Glutamatergic neuron (in vitro differentiated cells): ENCODE measurements around the gene EXT2. TPM values are rescaled to one million over a fixed set of nuclear protein-coding genes. Genes with fewer than 3 reads are reported as not detected.

ENCODE experiments used
- DNase-seq: peaks from one replicate; pipeline ENCODE4 v3.0.0; 2022
- H3K27ac Mint-ChIP-seq: one replicate; pipeline ENCODE4 v1.8.0; 2020; ENCODE audit warnings: mild to moderate bottlenecking, mixed read lengths, inconsistent platforms; ENCODE audit not compliant: unreplicated experiment
- H3K27me3 Mint-ChIP-seq: one replicate; pipeline ENCODE4 v1.8.0; 2020; ENCODE audit warnings: mild to moderate bottlenecking, moderate library complexity, mixed read lengths, inconsistent platforms; ENCODE audit not compliant: unreplicated experiment
- H3K36me3 Mint-ChIP-seq: one replicate; pipeline ENCODE4 v1.8.0; 2020; ENCODE audit warnings: mild to moderate bottlenecking, mixed read lengths, inconsistent platforms; ENCODE audit not compliant: unreplicated experiment
- H3K4me1 Mint-ChIP-seq: one replicate; pipeline ENCODE4 v1.8.0; 2020; ENCODE audit warnings: mild to moderate bottlenecking, low read depth, mixed read lengths, inconsistent platforms; ENCODE audit not compliant: unreplicated experiment
- H3K4me3 Mint-ChIP-seq: one replicate; pipeline ENCODE4 v1.8.0; 2020; ENCODE audit warnings: mild to moderate bottlenecking, mixed read lengths, inconsistent platforms; ENCODE audit not compliant: unreplicated experiment
- H3K9me3 Mint-ChIP-seq: one replicate; pipeline ENCODE4 v1.8.0; 2020; ENCODE audit warnings: mild to moderate bottlenecking, moderate library complexity, mixed read lengths, inconsistent platforms; ENCODE audit not compliant: unreplicated experiment
- CTCF ChIP-seq: fragments of 200-600 bp; sonication (generic); IDR thresholded peaks from one replicate; pipeline ENCODE4 v1.5.0; 2021; ENCODE audit not compliant: partially characterized antibody, unreplicated experiment
- total RNA-seq: library from RNA; stranded (reverse); fragmentation: NEBNext Ultra II Directional; extraction: Animal tissue kit (Norgen Biotek cat#: 25700); gene quantifications from one replicate; pipeline ENCODE4 v1.2.1, GENCODE V29; 2021; ENCODE audit not compliant: unreplicated experiment

The EXT2 gene
- total RNA-seq, 1 donor from 2014 or later: 46.3 TPM

- Mint-ChIP-seq H3K4me3 (no peak overlapping the region), H3K9me3 (peaks cover 3% of the 10 kb centered on the region), H3K27me3 (no peaks in the 10 kb centered on the region), H3K27ac (no peak overlapping the region), H3K36me3 (peaks cover 11% of the 10 kb centered on the region), H3K4me1 (no peaks in the 10 kb centered on the region)
- DNase-seq: no peak
- no peak for TF ChIP-seq CTCF
Measured at GRCh38 chr11:44257338-44258189, 162.1 kb downstream of the EXT2 start.

- no peak for DNase-seq
- Mint-ChIP-seq H3K36me3 (peaks cover 5% of the 10 kb centered on the region), H3K9me3 (peaks cover under 1% of the 10 kb centered on the region), H3K27ac (no peak overlapping the region), H3K4me3 (no peak overlapping the region), H3K27me3 (no peaks in the 10 kb centered on the region), H3K4me1 (no peaks in the 10 kb centered on the region)
- no peak for TF ChIP-seq CTCF
Measured at GRCh38 chr11:44258190-44258489, 162.7 kb downstream of the EXT2 start.

- H3K27ac Mint-ChIP-seq: no peak overlapping the region
- H3K9me3 Mint-ChIP-seq: no peaks in the 10 kb centered on the region
- no peak for DNase-seq
- H3K4me1 Mint-ChIP-seq: no peaks in the 10 kb centered on the region
- H3K36me3 Mint-ChIP-seq: no peaks in the 10 kb centered on the region
- no peaks in the 10 kb centered on the region for H3K27me3 Mint-ChIP-seq
- TF ChIP-seq CTCF: no peak
- no peak overlapping the region for H3K4me3 Mint-ChIP-seq
Measured at GRCh38 chr11:44258839-44259420, 163.5 kb downstream of the EXT2 start.

- Mint-ChIP-seq H3K4me3 (no peak overlapping the region), H3K4me1 (no peaks in the 10 kb centered on the region), H3K27ac (no peak overlapping the region), H3K9me3 (no peaks in the 10 kb centered on the region), H3K36me3 (no peaks in the 10 kb centered on the region), H3K27me3 (no peaks in the 10 kb centered on the region)
- no peak for DNase-seq
- no peak for TF ChIP-seq CTCF
Measured at GRCh38 chr11:44260081-44260480, 164.6 kb downstream of the EXT2 start.
